ENCODE measurements around the gene ASTN1.

Gene ASTN1

DNA sequence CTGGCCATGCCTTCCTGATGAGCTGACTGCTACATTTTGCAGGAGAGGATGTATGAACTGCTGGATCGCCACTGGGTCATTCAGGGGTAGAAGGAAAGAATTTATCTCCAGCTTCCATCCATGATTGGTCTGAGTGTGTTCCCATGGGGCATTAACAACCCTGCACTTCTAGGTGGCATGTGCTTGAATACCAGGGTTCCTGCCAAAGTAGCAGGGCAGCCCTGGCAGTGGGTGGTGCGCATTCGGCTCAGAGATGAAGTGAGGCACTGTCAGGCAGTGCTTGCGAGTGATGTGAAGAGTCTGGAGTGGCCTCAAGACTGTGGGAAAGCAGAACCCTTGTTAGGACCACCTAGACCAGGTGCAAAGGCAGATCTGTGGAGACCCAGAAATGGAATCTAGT, 294.9 kb downstream of the ASTN1 start:
- TF ChIP-seq, protein P1, sequence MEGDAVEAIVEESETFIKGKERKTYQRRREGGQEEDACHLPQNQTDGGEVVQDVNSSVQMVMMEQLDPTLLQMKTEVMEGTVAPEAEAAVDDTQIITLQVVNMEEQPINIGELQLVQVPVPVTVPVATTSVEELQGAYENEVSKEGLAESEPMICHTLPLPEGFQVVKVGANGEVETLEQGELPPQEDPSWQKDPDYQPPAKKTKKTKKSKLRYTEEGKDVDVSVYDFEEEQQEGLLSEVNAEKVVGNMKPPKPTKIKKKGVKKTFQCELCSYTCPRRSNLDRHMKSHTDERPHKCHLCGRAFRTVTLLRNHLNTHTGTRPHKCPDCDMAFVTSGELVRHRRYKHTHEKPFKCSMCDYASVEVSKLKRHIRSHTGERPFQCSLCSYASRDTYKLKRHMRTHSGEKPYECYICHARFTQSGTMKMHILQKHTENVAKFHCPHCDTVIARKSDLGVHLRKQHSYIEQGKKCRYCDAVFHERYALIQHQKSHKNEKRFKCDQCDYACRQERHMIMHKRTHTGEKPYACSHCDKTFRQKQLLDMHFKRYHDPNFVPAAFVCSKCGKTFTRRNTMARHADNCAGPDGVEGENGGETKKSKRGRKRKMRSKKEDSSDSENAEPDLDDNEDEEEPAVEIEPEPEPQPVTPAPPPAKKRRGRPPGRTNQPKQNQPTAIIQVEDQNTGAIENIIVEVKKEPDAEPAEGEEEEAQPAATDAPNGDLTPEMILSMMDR (IDR thresholded peaks at IDR 0.05; ENCODE audit: low read depth, low read length), result no peak
- DNase-seq (ENCODE audit: extremely low read depth, low read depth), result no peak

DNA sequence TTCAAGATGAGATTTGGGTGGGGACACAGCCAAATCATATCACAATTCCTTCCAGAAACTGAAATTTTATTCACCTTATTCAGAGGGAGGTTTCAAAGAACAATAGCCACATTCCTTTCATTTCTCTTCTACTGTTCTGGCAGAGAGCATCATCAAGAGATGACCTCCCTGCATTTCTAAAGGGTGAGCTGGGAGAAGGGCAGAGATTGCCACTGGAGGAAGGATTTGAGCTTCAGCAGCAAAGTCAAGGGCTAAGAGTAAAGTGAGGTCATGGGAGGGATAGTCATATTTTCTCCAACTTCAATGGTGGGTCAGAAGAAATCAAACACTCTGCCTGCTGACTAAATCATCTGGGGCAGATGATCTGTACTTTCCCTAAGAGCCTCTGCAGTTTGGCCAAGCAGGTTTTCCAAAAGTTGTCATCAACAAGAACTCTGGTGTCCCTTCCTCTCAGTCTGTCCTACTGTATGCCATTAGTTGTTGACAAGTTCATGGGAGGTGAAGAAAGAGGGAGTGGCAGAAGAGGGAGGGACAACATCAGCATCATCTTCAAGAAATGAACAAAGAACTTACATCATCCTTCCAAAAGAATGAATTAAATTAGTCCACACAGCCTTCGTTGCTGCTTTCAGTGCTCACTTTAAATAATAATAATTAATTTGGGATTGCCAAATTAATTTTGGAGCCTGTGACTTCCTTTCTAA, 298.3 kb downstream of the ASTN1 start:
- DNase-seq (ENCODE audit: extremely low read depth, low read depth), result no peak
- TF ChIP-seq, protein P1 (IDR thresholded peaks at IDR 0.05; ENCODE audit: low read depth, low read length), result no peak

DNA sequence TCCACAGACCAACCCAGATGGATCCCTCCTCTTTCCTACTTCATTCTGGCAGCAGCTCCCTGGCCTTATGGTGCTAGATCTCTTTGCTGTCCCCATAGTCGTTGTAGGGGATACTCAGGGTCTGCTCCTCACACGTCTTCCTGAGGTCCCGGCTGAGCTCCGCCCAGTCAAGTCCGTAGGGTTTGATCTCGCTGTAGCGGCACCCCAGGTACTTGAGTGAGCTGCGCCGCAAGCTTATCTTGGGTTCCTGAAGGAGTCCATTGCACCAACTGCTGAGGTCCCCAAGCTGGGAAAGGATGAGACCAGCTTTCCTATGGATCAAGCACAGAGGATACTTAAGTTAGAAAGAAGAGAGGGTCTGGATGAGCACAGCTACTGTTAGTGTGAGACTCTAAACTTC, 300.3 kb downstream of the ASTN1 start:
- no peak for DNase-seq (ENCODE audit: extremely low read depth, low read depth)
- TF ChIP-seq, protein P1 (IDR thresholded peaks at IDR 0.05; ENCODE audit: low read depth, low read length), result no peak

DNA sequence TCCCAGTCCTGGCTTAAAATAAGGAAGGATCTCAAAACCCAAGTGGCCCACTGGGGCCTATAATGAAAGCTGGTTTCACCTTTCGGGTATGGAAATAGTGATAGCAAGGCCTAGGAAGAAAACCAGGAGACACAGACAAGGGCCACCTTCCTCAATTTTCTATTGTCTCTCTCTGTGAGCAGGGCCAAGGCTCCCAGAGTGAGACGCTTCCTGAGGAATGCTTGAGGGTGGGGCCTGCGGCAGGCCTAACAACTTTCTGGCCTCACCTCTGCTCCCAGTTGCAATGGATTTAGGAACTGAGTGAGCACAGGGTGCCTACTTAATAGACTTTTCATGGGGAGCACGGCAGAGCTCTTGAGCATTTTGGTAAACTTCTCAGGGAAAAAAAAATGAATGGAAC, 300.9 kb downstream of the ASTN1 start:
- TF ChIP-seq, protein P1 (IDR thresholded peaks at IDR 0.05; ENCODE audit: low read depth, low read length), result no peak
- no peak for DNase-seq (ENCODE audit: extremely low read depth, low read depth)

DNA sequence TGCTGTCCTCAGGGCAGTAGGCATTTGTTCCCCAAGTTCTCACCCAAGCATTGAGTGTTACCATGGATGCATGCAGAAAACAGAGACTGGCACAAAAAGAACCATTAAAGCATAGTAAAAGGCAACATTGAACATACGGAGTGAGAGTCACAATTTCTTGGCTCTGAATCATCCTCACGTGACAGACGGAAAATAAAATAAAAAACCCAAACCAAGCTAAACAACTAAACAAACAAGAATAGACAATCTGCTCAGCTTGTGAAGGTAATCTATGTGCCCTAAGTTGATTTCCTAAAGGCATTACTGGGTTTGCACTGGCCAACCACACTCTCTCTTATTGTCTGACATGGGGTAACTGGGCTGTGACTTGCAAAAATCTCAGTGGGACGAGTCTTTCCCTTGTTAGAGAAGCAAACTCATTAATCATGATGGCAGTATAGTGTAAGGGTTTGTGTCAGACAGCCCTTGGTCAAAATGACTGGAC, 306.0 kb downstream of the ASTN1 start:
- no peak for DNase-seq (ENCODE audit: extremely low read depth, low read depth)
- TF ChIP-seq, protein P1 (IDR thresholded peaks at IDR 0.05; ENCODE audit: low read depth, low read length), result no peak

DNA sequence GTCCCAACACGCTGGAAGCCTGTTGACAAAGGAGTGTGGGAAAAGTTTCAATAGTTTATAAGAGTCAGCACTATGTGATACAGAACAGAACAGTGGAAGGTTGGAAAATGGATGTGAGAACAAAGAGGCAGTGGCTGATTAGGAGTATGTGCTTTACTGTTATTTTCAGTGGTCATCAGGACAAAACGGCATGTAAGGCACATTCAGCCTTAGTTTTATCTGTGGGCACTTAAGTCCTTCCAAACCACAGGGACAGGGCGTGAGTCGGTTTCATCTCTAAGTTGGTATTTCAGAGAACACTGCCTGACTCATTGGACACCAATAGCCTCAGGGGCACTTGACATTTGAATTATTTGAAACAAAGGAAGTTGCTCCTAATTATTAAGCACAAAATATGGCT, 306.9 kb downstream of the ASTN1 start:
- no peak for DNase-seq (ENCODE audit: extremely low read depth, low read depth)
- TF ChIP-seq, protein P1 (IDR thresholded peaks at IDR 0.05; ENCODE audit: low read depth, low read length), result no peak

DNA sequence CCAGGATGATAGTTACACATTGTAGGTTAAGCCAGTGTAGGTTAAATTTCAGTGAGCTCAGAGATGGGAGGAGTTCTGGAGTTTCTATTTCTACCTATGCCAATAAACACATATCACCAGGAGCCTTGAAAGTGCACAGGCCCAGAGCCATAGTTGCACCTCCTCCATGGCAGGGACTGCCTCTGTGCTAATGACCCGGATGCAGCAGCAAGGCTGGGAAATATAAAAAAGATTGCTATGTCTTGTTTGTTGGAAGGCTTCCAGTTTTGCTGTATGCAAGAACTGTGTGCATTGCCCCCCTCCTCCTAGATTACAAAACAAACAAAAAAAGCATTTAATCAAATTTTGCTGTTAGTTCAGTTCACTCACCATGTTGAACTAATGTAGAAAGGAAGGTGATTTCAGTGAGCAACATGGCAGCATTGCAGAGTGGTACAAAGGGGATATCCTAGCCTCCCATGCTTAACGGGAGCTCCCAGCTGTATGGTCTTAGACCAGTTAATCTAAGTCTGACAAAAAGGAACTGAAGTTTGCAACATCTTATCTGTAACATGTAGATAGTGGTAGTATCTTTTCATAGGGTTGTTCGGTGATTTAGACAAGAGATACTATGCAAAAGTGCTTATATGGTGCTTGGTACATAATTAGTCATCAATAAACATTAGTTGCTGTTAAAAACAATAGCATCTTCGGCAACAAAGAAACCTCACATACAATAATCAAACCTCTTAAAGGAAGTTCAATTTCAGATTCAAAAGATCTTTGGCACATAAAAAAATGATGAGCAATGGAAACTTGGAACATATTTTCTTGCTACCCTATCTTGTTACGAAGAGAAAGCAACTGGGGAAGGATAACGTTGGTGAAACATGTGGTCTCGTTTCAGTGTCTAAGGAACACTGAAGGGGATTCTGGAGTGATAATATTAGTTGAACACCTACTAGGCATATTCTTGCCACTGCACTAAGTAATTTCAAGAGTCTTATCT, 309.5 kb downstream of the ASTN1 start:
- no peak for DNase-seq (ENCODE audit: extremely low read depth, low read depth)
- TF ChIP-seq, protein P1 (IDR thresholded peaks at IDR 0.05; ENCODE audit: low read depth, low read length), result no peak

Measured in AG09319 (cell line).